K562 (cell line): ENCODE measurements around the gene PBX1. TPM values are rescaled to one million over a fixed set of nuclear protein-coding genes. Genes with fewer than 3 reads are reported as not detected.

Experiments used
- ATAC-seq: fragments of 200-7000 bp; cut with Tn5 transposase; 3 replicates; pipeline ENCODE4 v1.9.1; 2020; ENCODE audit warnings: moderate library complexity
- BruUV-seq: library from RNA; stranded (reverse); fragments of 400-500 nt; replicated peaks from 2 replicates; lab custom pipeline; 2021; lab: Mats Ljungman, UMichigan
- CTCF ChIA-PET: fragments of 300-600 bp; formaldehyde crosslinking; extraction: SDS; loops from one replicate; lab custom pipeline; 2021; ENCODE audit warnings: low intra/inter-chr PET ratio; lab: Yijun Ruan, JAX
- POLR2A ChIA-PET: fragments of 300-600, 350-650 bp; sonication (Branson Sonifier 250); formaldehyde crosslinking; extraction: SDS; loops from one replicate; lab custom pipeline; 2021; ENCODE audit warnings: antibody characterized with exemption, inconsistent platforms; lab: Yijun Ruan, JAX
- DNase-seq, 4 experiments: peaks; one replicate each; pipeline versions ENCODE4 v3.0.0 to v3.0.0-alpha.2; 2011 to 2018; ENCODE audit warnings: low spot score in 3 of 4, mixed read lengths in 3 of 4; ENCODE audit errors: extremely low read depth in 1 of 4
- FAIRE-seq: peaks from 2 replicates; lab custom pipeline; 2011; peaks lifted over from hg19 to GRCh38; lab: Jason Lieb, UNC
- H2AFZ ChIP-seq: 2 replicates; pipeline ENCODE4 v1.6.0; 2011; ENCODE audit warnings: low read depth, low read length, control low read depth, inconsistent platforms
- H3K27ac ChIP-seq: fragments of 200-600 bp; 3 replicates; pipeline ENCODE4 v1.8.0; 2011; ENCODE audit warnings: low read depth, mild to moderate bottlenecking, control low read depth, inconsistent platforms, low read length, moderate library complexity, mixed read lengths; ENCODE audit errors: extremely low read depth
- H3K27me3 ChIP-seq, 2 experiments: fragments of 300-600 bp in 1 of 2; 2 replicates in 1 of 2; 3 replicates in 1 of 2; pipeline versions ENCODE4 v1.6.0 to v1.8.0; 2011; ENCODE audit warnings: inconsistent platforms in 2 of 2, low read length in 2 of 2, mild to moderate bottlenecking in 1 of 2, mixed read lengths in 1 of 2, moderate library complexity in 1 of 2; ENCODE audit not compliant: control insufficient read depth in 2 of 2, insufficient read depth in 2 of 2
- H3K36me3 ChIP-seq: fragments of 300-600 bp; 3 replicates; pipeline ENCODE4 v1.8.0; 2011; ENCODE audit warnings: mild to moderate bottlenecking, low read length, inconsistent platforms; ENCODE audit not compliant: control insufficient read depth, insufficient read depth
- H3K4me1 ChIP-seq, 2 experiments: fragments of 200-600 bp in 1 of 2; replicated peaks in 1 of 2; 2 replicates in 1 of 2; 3 replicates in 1 of 2; pipeline versions ENCODE4 v1.5.1 to v1.8.0; 2011; ENCODE audit warnings: inconsistent platforms in 2 of 2, low read length in 2 of 2, mild to moderate bottlenecking in 1 of 2, mixed read lengths in 1 of 2, moderate library complexity in 1 of 2; ENCODE audit not compliant: control insufficient read depth in 2 of 2, insufficient read depth in 2 of 2
- H3K4me2 ChIP-seq: 2 replicates; pipeline ENCODE4 v1.6.1; 2011; ENCODE audit warnings: low read length, control low read depth, inconsistent platforms, mixed read lengths; ENCODE audit not compliant: insufficient read depth
- H3K4me3 ChIP-seq: fragments of 200-600 bp; sonication (generic), shearing (Covaris generic); 2 replicates; pipeline ENCODE4 v1.5.1; 2016; ENCODE audit warnings: control low read depth, inconsistent platforms
- H3K79me2 ChIP-seq: fragments of 200-600 bp; 3 replicates; pipeline ENCODE4 v1.8.0; 2011; ENCODE audit warnings: low read length, inconsistent platforms; ENCODE audit not compliant: control insufficient read depth, insufficient read depth
- H3K9ac ChIP-seq, 2 experiments: 2 replicates each; pipeline versions ENCODE4 v1.6.0 to v1.6.1; 2011; ENCODE audit warnings: low read depth in 2 of 2, low read length in 2 of 2, control low read depth in 1 of 2, inconsistent platforms in 1 of 2, mild to moderate bottlenecking in 1 of 2, mixed read lengths in 1 of 2; ENCODE audit not compliant: insufficient read depth in 1 of 2
- H3K9me1 ChIP-seq: one replicate; pipeline ENCODE4 v1.6.0; 2011; ENCODE audit warnings: inconsistent platforms, mild to moderate bottlenecking, low read length, moderate library complexity; ENCODE audit not compliant: control insufficient read depth, insufficient read depth
- H3K9me3 ChIP-seq: replicated peaks from 2 replicates; pipeline ENCODE4 v1.5.1; 2011; ENCODE audit warnings: low read depth, low read length, inconsistent platforms; ENCODE audit not compliant: control insufficient read depth, insufficient read depth
- H4K20me1 ChIP-seq: replicated peaks from 2 replicates; pipeline ENCODE4 v1.6.1; 2011; ENCODE audit warnings: low read length, inconsistent platforms, mixed read lengths; ENCODE audit not compliant: control insufficient read depth, insufficient read depth
- ASH1L ChIP-seq: fragments of 450-650 bp; IDR thresholded peaks from 2 replicates; pipeline ENCODE4 v1.6.1; 2018; ENCODE audit warnings: borderline replicate concordance, mild to moderate bottlenecking, low read depth; ENCODE audit not compliant: partially characterized antibody
- CBX1 ChIP-seq: sonication (generic); IDR thresholded peaks from 2 replicates; pipeline ENCODE4 v1.6.1; 2016; ENCODE audit warnings: antibody characterized with exemption, low read depth, mild to moderate bottlenecking
- ILF3 ChIP-seq: fragments of 450-650 bp; IDR thresholded peaks from 2 replicates; pipeline ENCODE4 v1.6.1; 2018; ENCODE audit warnings: antibody characterized with exemption, mild to moderate bottlenecking, moderate library complexity, borderline replicate concordance
- MXI1 ChIP-seq: IDR thresholded peaks from 2 replicates; pipeline ENCODE4 v1.6.1; 2011; ENCODE audit warnings: low read depth, mild to moderate bottlenecking, improper control_type of control experiment, low read length
- NBN ChIP-seq: fragments of 450-650 bp; IDR thresholded peaks from 2 replicates; pipeline ENCODE4 v1.6.1; 2016; ENCODE audit warnings: low read depth, mild to moderate bottlenecking
- NFYB ChIP-seq: IDR thresholded peaks from 2 replicates; pipeline ENCODE4 v1.6.1; 2011; ENCODE audit warnings: mild to moderate bottlenecking, moderate library complexity; ENCODE audit not compliant: insufficient read length; ENCODE audit errors: extremely low read depth
- SREBF1 ChIP-seq: fragments of 150-350 bp; IDR thresholded peaks from 2 replicates; pipeline ENCODE4 v1.6.1; 2014; ENCODE audit warnings: antibody characterized with exemption, low read depth, low read length, borderline replicate concordance
- SREBF2 ChIP-seq: sonication (generic); formaldehyde crosslinking; IDR thresholded peaks from 2 replicates; pipeline ENCODE4 v1.4.0; 2020; ENCODE audit warnings: mild to moderate bottlenecking, missing genetic modification reagents
- STAT5B ChIP-seq: fragments of 250-450 bp; sonication (Bioruptor Pico); IDR thresholded peaks from 2 replicates; pipeline ENCODE4 v1.8.0; 2021; ENCODE audit warnings: mild to moderate bottlenecking, inconsistent platforms
- TEAD4 ChIP-seq, 2 experiments: sonication (generic) in 1 of 2; formaldehyde crosslinking in 1 of 2; IDR thresholded peaks; 2 replicates each; pipeline versions ENCODE4 v1.6.1 to v1.8.0; 2012 to 2022; ENCODE audit warnings: borderline replicate concordance in 1 of 2, inconsistent platforms in 1 of 2, low read length in 1 of 2, mild to moderate bottlenecking in 1 of 2, missing genetic modification reagents in 1 of 2
- ZFP1 ChIP-seq: fragments of 450-650 bp; formaldehyde crosslinking; IDR thresholded peaks from 2 replicates; pipeline ENCODE4 v1.4.0; 2020; ENCODE audit warnings: mild to moderate bottlenecking, mixed read lengths
- ZNF311 ChIP-seq: fragments of 250-450 bp; sonication (Bioruptor Pico); IDR thresholded peaks from 2 replicates; pipeline ENCODE4 v1.4.0; 2020; ENCODE audit warnings: mild to moderate bottlenecking, moderate library complexity
- WGBS: fragments of 100-300 bp; shearing (Covaris generic); methylation state at CpG from one replicate; pipeline ENCODE4 v1.1.6; 2016; ENCODE audit warnings: low coverage, mixed read lengths; ENCODE audit not compliant: insufficient coverage; ENCODE audit errors: missing lambda C conversion rate; 5-methylcytosine and 5-hydroxymethylcytosine counted together
- in situ Hi-C: fragments of 300-500 bp; cut with MboI; formaldehyde crosslinking; loops from 4 replicates; pipeline ENCODE4 v1.15.0; 2018; ENCODE audit warnings: inconsistent platforms, mixed read lengths
- intact Hi-C: fragments of 100-400 bp; cut with micrococcal nuclease; formaldehyde crosslinking; loops from 2 replicates; pipeline ENCODE4 v1.14.2; 2022
- polyA plus RNA-seq, 8 experiments: library from polyadenylated mRNA; depleted of rRNA in 4 of 8; stranded (reverse) in 5 of 8; unstranded in 3 of 8; fragments of >200 nt; fragmentation: Nextera tagmentation in 2 of 8; fragmentation: Illumina TruSeq in 1 of 8; extraction: Ambion mirVana in 2 of 8; extraction: Trizol in 1 of 8; gene quantifications; 2 replicates each; pipeline versions ENCODE4 v1.2.1 to v1.2.3, GENCODE V29; 2011 to 2014; ENCODE audit warnings: inconsistent platforms in 1 of 8, missing spikeins in 1 of 8
- total RNA-seq, 7 experiments: library from RNA; depleted of rRNA in 6 of 7; stranded (reverse); fragments of >200 nt in 6 of 7; fragmentation: Illumina TruSeq in 2 of 7; extraction: Trizol in 2 of 7; gene quantifications; 2 replicates each; pipeline versions ENCODE4 v1.2.1 to v1.2.3, GENCODE V29; 2011 to 2021; ENCODE audit warnings: low replicate concordance in 1 of 7
- TF ChIP-seq, protein P1 (sequence below): fragments of 450-650 bp; IDR thresholded peaks from 2 replicates; pipeline ENCODE4 v1.7.1; 2018; ENCODE audit warnings: mild to moderate bottlenecking, low read depth; ENCODE audit not compliant: partially characterized antibody
- TF ChIP-seq, protein P2 (sequence below): fragments of 250-450 bp; sonication (Bioruptor Pico); IDR thresholded peaks from 2 replicates; pipeline ENCODE4 v1.5.1; 2021; ENCODE audit warnings: mild to moderate bottlenecking
- TF ChIP-seq, protein P3 (sequence below): fragments of 450-650 bp; formaldehyde crosslinking; IDR thresholded peaks from 2 replicates; pipeline ENCODE4 v1.4.0; 2020; ENCODE audit warnings: mild to moderate bottlenecking, moderate library complexity

PBX1 gene
- total and polyA plus RNA-seq, 9 of the 15 experiments (the other 6 are each of a cell fraction or from before 2014, with no cell fraction given) = 0.03 to 0.62 (median 0.17) TPM

DNA sequence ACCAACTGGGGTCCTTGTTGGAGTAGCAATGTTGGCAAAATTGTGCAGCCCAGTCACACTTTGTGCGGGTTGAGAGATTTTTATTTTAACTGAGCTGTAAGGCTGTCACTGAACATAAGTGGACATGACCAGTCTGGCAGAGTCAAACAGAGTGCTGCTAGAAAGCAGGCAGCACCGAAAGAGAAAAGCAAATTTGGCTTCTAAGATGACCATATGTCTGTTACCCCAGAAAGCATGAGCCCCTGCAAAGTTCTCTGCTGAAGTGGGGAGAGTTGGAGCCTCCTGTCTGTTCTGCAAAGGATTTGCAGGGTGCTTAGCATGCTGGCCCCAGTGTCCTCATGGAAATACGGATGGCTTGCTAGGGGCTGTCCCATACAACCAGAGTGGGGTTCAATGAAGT lies 220.4 kb downstream of the PBX1 start (continued):
- no peak for TF ChIP-seq SREBF1
- TF ChIP-seq ZFP1 (CRISPR knock-in tag) = no peak
- TF ChIP-seq NBN = no peak
- TF ChIP-seq SREBF2 (CRISPR knock-in tag) = no peak
- no peak for TF ChIP-seq ASH1L
- TF ChIP-seq, all 486 proteins: peak for 0

DNA sequence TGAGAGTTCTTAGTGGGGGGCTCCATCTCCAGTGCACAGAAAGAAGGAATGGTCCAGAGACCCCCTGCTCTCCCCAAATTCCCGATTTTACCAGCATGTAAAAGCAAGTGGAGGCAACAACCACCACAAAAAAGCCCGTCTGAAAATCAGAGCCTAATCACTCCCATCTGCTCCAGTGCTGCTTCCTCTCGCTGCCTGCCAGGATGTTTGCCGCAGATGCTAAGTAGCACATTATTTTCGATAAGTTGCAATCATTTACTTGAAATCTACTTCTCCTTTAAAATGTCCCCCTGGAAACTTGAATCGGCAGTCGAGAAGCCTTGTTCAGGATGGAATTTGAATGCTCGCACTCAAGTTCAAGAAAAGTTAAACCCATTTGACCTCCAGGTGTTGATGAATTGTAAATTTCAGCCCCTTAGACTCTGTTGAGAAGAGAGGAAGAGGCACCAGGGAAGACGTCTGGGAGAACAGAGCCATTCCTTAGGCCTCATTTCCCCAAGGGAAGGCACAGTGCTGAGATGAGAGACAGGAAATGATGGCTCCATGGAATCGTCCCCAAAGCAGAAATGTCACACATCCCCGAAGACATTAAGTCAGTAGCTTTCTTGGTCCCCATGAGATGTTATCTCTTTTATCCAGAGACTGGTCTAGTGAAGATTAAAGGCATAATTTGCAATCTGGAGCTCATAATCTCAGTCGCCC lies 221.3 kb downstream of the PBX1 start:
- ChIA-PET POLR2A (no interaction called here), CTCF (no interaction called here)
- no TSS peak for BruUV-seq
- no peaks in the 10 kb centered on the region for H3K9me3 ChIP-seq
- no peaks in the 10 kb centered on the region for H3K9me1 ChIP-seq
- H3K27me3 ChIP-seq = peaks cover 0 to 16% of the 10 kb centered on the region in 2 experiments; a peak in 2 of 5 replicates
- DNase-seq (no peak), ATAC-seq (no peak), FAIRE-seq (no peak)
- in situ Hi-C loops (loop anchor here (10.0 kb wide), 1 partner anchor 1375 kb away; no protein-coding TSS in a partner anchor), intact Hi-C loops (no loop called here)
- H3K79me2 ChIP-seq = no peaks in the 10 kb centered on the region
- TF ChIP-seq CBX1 = no peak
- TF ChIP-seq, protein P1, sequence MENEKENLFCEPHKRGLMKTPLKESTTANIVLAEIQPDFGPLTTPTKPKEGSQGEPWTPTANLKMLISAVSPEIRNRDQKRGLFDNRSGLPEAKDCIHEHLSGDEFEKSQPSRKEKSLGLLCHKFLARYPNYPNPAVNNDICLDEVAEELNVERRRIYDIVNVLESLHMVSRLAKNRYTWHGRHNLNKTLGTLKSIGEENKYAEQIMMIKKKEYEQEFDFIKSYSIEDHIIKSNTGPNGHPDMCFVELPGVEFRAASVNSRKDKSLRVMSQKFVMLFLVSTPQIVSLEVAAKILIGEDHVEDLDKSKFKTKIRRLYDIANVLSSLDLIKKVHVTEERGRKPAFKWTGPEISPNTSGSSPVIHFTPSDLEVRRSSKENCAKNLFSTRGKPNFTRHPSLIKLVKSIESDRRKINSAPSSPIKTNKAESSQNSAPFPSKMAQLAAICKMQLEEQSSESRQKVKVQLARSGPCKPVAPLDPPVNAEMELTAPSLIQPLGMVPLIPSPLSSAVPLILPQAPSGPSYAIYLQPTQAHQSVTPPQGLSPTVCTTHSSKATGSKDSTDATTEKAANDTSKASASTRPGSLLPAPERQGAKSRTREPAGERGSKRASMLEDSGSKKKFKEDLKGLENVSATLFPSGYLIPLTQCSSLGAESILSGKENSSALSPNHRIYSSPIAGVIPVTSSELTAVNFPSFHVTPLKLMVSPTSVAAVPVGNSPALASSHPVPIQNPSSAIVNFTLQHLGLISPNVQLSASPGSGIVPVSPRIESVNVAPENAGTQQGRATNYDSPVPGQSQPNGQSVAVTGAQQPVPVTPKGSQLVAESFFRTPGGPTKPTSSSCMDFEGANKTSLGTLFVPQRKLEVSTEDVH = no peak
- TF ChIP-seq NFYB = no peak
- no peak for TF ChIP-seq TEAD4 (IDR thresholded peaks at IDR 0.05; ENCODE audit: low read length)
- no peak for TF ChIP-seq TEAD4 (CRISPR knock-in tag; IDR thresholded peaks at IDR 0.05; ENCODE audit: borderline replicate concordance)
- TF ChIP-seq ILF3 = no peak
- no peak for TF ChIP-seq ZNF311 (CRISPR knock-in tag)
- no peak for TF ChIP-seq STAT5B (CRISPR knock-in tag)
- TF ChIP-seq, protein P2, sequence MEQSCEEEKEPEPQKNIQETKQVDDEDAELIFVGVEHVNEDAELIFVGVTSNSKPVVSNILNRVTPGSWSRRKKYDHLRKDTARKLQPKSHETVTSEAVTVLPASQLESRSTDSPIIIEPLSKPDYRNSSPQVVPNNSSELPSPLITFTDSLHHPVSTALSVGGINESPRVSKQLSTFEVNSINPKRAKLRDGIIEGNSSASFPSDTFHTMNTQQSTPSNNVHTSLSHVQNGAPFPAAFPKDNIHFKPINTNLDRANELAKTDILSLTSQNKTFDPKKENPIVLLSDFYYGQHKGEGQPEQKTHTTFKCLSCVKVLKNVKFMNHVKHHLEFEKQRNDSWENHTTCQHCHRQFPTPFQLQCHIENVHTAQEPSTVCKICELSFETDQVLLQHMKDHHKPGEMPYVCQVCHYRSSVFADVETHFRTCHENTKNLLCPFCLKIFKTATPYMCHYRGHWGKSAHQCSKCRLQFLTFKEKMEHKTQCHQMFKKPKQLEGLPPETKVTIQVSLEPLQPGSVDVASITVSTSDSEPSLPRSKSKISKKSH (CRISPR knock-in tag) = no peak
- TF ChIP-seq, protein P3, sequence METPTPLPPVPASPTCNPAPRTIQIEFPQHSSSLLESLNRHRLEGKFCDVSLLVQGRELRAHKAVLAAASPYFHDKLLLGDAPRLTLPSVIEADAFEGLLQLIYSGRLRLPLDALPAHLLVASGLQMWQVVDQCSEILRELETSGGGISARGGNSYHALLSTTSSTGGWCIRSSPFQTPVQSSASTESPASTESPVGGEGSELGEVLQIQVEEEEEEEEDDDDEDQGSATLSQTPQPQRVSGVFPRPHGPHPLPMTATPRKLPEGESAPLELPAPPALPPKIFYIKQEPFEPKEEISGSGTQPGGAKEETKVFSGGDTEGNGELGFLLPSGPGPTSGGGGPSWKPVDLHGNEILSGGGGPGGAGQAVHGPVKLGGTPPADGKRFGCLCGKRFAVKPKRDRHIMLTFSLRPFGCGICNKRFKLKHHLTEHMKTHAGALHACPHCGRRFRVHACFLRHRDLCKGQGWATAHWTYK (CRISPR knock-in tag) = no peak
- TF ChIP-seq MXI1 = no peak
- H3K36me3 ChIP-seq = no peaks in the 10 kb centered on the region
- no peak overlapping the region for H3K4me3 ChIP-seq
- H2AFZ ChIP-seq = no peak overlapping the region; the same call in 1 of the 2 replicates
- no peaks in the 10 kb centered on the region for H4K20me1 ChIP-seq
- H3K4me1 ChIP-seq = peaks cover 0 to 9% of the 10 kb centered on the region in 2 experiments; a peak in 3 of 5 replicates
- H3K4me2 ChIP-seq = no peak overlapping the region
- no peak overlapping the region for H3K9ac ChIP-seq
- 3% methylated on average over 12 of the region's 12 CpGs for WGBS
- no peak overlapping the region for H3K27ac ChIP-seq
